Progenitor cell of endocrine pancreas (in vitro differentiated cells): ENCODE data around the gene STK4. TPM values are rescaled to one million over a fixed set of nuclear protein-coding genes. Genes with fewer than 3 reads are reported as not detected.

Experiments
- DNase-seq: peaks from one replicate; pipeline ENCODE4 v3.0.0; 2021; ENCODE audit warnings: low spot score; ENCODE audit not compliant: unreplicated experiment
- H3K27ac Mint-ChIP-seq: 2 replicates; pipeline ENCODE4 v1.8.0; 2021; ENCODE audit warnings: mild to moderate bottlenecking, moderate library complexity, mixed read lengths
- H3K27me3 Mint-ChIP-seq: 2 replicates; pipeline ENCODE4 v1.8.0; 2021; ENCODE audit warnings: mixed read lengths
- H3K36me3 Mint-ChIP-seq: 2 replicates; pipeline ENCODE4 v1.8.0; 2022; ENCODE audit warnings: mixed read lengths; ENCODE audit not compliant: insufficient read depth
- H3K4me1 Mint-ChIP-seq: 2 replicates; pipeline ENCODE4 v1.8.0; 2021; ENCODE audit warnings: low read depth, mixed read lengths
- H3K4me3 Mint-ChIP-seq: 2 replicates; pipeline ENCODE4 v1.8.0; 2021; ENCODE audit warnings: low read depth, mild to moderate bottlenecking, moderate library complexity, mixed read lengths
- H3K9me3 Mint-ChIP-seq: 2 replicates; pipeline ENCODE4 v1.8.0; 2021; ENCODE audit warnings: low read depth, mixed read lengths
- total RNA-seq: library from RNA; stranded (reverse); gene quantifications from 2 replicates; pipeline ENCODE4 v1.2.1, GENCODE V29; 2021
- TF ChIP-seq, protein P1 (sequence below): fragments of 200-600 bp; sonication (generic); IDR thresholded peaks from one replicate; pipeline ENCODE4 v1.5.0; 2021; ENCODE audit warnings: antibody characterized with exemption, mild to moderate bottlenecking; ENCODE audit not compliant: unreplicated experiment

Gene STK4
- total RNA-seq, 1 donor from 2014 or later, result 36.3 TPM

DNA sequence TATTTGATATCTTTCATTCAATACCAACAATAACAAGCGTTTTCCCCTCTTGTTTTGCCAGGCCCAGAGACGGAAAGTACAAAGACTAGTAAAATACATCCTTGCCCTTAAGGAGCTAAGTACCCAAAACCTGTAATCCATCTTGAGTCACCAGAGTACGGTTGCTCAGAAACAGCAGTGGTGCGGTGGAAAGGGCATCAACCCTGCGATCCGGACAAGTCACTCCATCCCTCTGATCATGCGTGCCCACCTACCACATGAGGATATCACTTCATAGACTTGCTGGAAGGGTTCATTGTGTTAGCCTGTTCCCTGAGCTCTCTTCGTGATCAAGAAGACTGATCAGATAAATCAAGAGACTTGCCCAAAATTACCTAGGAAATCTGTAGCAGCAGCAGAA is 8.0 kb upstream of the STK4 start:
- no peaks in the 10 kb centered on the region for H3K27me3 Mint-ChIP-seq
- TF ChIP-seq, protein P1, sequence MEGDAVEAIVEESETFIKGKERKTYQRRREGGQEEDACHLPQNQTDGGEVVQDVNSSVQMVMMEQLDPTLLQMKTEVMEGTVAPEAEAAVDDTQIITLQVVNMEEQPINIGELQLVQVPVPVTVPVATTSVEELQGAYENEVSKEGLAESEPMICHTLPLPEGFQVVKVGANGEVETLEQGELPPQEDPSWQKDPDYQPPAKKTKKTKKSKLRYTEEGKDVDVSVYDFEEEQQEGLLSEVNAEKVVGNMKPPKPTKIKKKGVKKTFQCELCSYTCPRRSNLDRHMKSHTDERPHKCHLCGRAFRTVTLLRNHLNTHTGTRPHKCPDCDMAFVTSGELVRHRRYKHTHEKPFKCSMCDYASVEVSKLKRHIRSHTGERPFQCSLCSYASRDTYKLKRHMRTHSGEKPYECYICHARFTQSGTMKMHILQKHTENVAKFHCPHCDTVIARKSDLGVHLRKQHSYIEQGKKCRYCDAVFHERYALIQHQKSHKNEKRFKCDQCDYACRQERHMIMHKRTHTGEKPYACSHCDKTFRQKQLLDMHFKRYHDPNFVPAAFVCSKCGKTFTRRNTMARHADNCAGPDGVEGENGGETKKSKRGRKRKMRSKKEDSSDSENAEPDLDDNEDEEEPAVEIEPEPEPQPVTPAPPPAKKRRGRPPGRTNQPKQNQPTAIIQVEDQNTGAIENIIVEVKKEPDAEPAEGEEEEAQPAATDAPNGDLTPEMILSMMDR, result no peak
- peak overlapping the region; percentile 97 for H3K27ac Mint-ChIP-seq
- H3K9me3 Mint-ChIP-seq, result no peaks in the 10 kb centered on the region
- peak overlapping the region; percentile 90 for H3K4me3 Mint-ChIP-seq
- peaks cover 12% of the 10 kb centered on the region for H3K36me3 Mint-ChIP-seq
- no peak for DNase-seq
- H3K4me1 Mint-ChIP-seq, result peaks cover 46% of the 10 kb centered on the region

DNA sequence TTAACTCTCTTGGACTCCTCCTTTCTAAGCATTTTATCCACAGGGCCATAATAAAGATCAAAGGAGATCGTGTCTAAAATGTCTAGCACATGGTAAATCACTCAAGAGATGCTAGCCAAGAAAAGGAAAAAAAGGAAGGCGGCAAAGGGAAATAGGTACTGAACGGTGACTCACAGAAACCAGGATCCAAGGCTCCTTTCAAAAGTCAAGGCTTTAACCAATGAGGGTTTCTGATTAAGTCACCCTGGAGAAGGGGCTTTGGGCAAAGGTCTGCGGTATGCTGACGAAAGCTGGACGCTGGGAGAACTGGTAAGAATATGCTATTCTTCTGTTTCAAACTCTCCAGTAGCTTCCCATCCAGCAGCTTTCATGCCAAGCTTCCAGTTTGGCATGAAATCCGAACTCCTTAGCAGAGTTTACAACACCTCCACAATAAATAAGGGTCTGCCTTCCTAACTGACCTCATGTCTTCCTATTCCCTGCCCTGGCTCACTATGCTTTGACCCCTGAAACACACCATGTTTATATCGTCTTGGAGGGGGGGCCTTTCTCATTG is 7.2 kb upstream of the STK4 start:
- H3K27ac Mint-ChIP-seq, result peak overlapping the region; percentile 97
- peaks cover 38% of the 10 kb centered on the region for H3K4me1 Mint-ChIP-seq

DNA sequence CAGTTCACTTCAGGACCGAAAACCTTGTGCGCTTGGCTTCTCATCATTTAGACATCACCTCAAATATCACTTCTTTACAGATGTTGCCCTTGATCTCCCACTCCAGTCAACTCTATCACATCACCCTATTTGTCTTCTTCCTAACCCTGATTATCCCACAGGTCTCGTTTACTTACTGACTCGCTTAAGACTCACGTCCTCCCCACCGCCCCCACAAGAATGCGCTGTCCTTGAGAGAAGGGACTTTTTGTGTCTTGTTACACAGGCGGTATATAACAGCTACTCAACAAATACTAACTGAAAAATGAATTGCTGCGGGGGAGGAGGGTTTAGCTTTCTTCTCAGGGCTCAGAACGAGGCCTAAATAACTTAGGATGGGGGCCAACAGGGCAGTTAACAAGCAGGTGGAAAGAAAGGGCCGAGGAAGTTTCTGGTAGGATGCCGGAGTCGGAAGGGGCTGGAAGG is 6.6 kb upstream of the STK4 start:
- peak overlapping the region; percentile 90 for H3K4me3 Mint-ChIP-seq
- H3K27ac Mint-ChIP-seq, result peak overlapping the region; percentile 97
- H3K4me1 Mint-ChIP-seq, result peaks cover 36% of the 10 kb centered on the region
- TF ChIP-seq, protein P1, result no peak
- no peaks in the 10 kb centered on the region for H3K9me3 Mint-ChIP-seq
- no peak for DNase-seq
- H3K27me3 Mint-ChIP-seq, result no peaks in the 10 kb centered on the region
- H3K36me3 Mint-ChIP-seq, result peaks cover 7% of the 10 kb centered on the region

More for the DNA sequence above, 7.2 kb upstream of the STK4 start:
- TF ChIP-seq, protein P1, result no peak
- H3K27me3 Mint-ChIP-seq, result no peaks in the 10 kb centered on the region
- DNase-seq, result no peak
- peak overlapping the region; percentile 90 for H3K4me3 Mint-ChIP-seq
- H3K9me3 Mint-ChIP-seq, result no peaks in the 10 kb centered on the region
- peaks cover 7% of the 10 kb centered on the region for H3K36me3 Mint-ChIP-seq

DNA sequence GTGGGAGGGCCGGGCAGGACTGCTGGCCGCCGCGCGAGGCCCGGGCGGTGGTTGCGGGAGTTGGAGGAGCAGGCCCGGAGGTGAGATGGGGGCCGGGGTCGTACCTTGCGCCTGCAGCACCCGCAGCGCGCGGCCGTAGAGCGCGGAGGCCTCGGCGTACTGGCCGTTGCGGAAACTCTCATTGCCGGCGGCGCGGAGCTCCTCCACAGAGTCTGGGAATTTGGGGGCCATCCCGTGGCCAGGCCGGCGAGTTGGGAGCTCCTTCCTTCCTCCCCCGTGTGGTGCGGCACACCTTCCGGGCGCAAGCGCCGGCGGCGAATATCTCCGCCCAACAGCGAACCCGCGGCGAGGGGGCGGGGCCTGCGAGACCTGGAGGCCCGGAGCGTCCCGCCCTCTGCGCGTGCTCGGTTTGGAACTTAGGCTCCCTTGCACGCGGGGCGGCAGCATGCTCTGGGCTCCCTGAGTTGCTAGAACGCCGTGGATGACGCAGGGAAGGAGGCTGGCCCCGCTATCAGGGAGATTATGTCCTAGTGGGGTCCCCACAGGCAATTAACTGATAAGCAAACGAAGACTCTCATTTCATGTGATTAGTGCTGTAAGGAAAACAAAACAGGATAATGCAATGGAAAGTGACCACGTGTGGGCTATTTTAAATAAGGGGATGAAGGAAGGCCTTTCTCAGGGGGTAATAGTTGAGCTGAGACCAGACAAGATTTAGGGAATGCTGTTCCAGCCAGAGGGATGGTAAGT is 6.0 kb upstream of the STK4 start, which contains the start of gene TOMM34:
TSS of gene TOMM34 (minus strand) at position 295 of the 750 bp plus-strand sequence. CDS start at position 231, 64 bp downstream.
- Mint-ChIP-seq H3K27me3 (no peaks in the 10 kb centered on the region), H3K9me3 (no peaks in the 10 kb centered on the region), H3K36me3 (peaks cover 3% of the 10 kb centered on the region), H3K27ac (peak within 1 kb of the TSS; percentile 97), H3K4me3 (peak within 1 kb of the TSS; percentile 90), H3K4me1 (peaks cover 31% of the 10 kb centered on the region)
- TF ChIP-seq, protein P1, result no peak
- peak; percentile 87 for DNase-seq

DNA sequence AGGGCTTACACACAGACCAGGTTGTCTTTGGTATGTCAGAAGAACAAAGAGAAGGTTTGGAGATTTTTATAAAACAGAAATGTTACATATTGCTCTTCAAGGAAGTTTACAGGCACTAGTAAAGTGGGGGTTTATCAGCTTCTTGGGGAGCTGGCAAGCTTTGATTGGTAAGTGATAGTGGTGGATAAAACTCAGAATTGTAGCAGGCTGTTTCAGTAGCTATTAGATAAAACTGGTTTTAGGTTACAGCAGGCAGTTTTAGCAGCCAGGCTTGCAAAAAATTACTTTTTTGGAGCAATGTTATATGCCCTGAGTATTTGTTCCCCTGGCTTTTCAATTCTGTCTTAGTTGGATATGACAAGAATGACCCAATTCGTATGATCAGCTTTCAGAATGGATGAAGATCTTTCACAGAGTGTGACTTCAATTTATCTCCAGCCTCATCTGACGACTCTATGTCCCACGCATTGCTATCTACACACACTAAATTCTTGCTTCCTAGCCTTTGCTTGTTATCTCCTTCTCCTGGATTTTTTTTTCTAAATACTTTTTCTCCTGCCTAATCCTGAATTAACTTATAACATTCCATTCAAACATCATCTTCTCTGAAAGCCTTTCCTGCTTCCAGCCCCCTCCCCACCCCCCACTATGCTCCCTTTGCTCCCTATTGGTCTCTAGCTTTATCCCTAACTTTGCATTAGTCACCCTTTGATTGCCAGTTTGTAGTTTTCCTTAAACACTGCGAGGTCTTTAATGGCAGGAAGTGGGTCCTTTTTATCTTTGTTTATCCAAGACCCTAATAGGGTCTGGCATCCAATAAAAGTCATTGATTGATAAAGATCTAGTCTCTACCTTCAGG is 5.1 kb upstream of the STK4 start:
- DNase-seq, result no peak
- Mint-ChIP-seq H3K36me3 (no peaks in the 10 kb centered on the region), H3K27me3 (no peaks in the 10 kb centered on the region), H3K9me3 (no peaks in the 10 kb centered on the region), H3K4me1 (peaks cover 31% of the 10 kb centered on the region), H3K4me3 (peak overlapping the region; percentile 17), H3K27ac (no peak overlapping the region)
- TF ChIP-seq, protein P1, result no peak
